Right lobe of liver (tissue), 6 donors: ENCODE results near the gene KCNQ1OT1. TPM values are rescaled to one million over a fixed set of nuclear protein-coding genes. Genes with fewer than 3 reads are reported as not detected.

Experiments used
- ATAC-seq, 4 donors: fragments of 200-7000 bp; cut with Tn5 transposase; one replicate each; pipeline ENCODE4 v1.9.1; 2020; ENCODE audit warnings: mild to moderate bottlenecking in 4 of 4, moderate library complexity in 4 of 4
- DNase-seq, 3 donors: peaks; one replicate each; pipeline ENCODE4 v3.0.0-alpha.2; 2020
- H3K27ac ChIP-seq, 3 donors: fragments of 200-600 bp; one replicate each; pipeline ENCODE4 v1.8.0; 2022
- H3K27me3 ChIP-seq, 2 donors: fragments of 200-600 bp; one replicate each; pipeline ENCODE4 v1.8.0; 2022
- H3K36me3 ChIP-seq, 4 donors: fragments of 200-600 bp; sonication (generic) in 1 of 4; one replicate each; pipeline versions ENCODE4 v1.5.1 to v1.8.0; 2017 to 2022; ENCODE audit warnings: control low read depth in 1 of 4
- H3K4me1 ChIP-seq, 4 donors: fragments of 200-600 bp; sonication (generic) in 1 of 4; one replicate each; pipeline versions ENCODE4 v1.5.1 to v1.8.0; 2017 to 2022; ENCODE audit warnings: control low read depth in 1 of 4
- H3K4me3 ChIP-seq, 3 donors: fragments of 200-600 bp; one replicate each; pipeline ENCODE4 v1.8.0; 2022
- H3K9me3 ChIP-seq, 4 donors: fragments of 200-600 bp; sonication (generic) in 1 of 4; one replicate each; pipeline versions ENCODE4 v1.5.1 to v1.8.0; 2017 to 2022; ENCODE audit warnings: control low read depth in 1 of 4
- POLR2A ChIP-seq: fragments of 450-650 bp; IDR thresholded peaks from one replicate; pipeline ENCODE4 v1.6.1; 2017; ENCODE audit warnings: antibody characterized with exemption, mild to moderate bottlenecking
- WGBS: methylation state at CpG from one replicate; pipeline ENCODE4 v1.1.6; 2018; ENCODE audit warnings: low coverage, low lambda C conversion rate; ENCODE audit not compliant: insufficient coverage; ENCODE audit errors: missing lambda C conversion rate; 5-methylcytosine and 5-hydroxymethylcytosine counted together
- intact Hi-C, 2 donors: fragments of 100-400 bp; cut with DNase I; formaldehyde crosslinking; loops; one replicate each; pipeline versions ENCODE4 v1.11.2 to v1.14.1; 2022
- long read RNA-seq: library from polyadenylated mRNA; unstranded; transcript quantifications from one replicate; pipeline ENCODE4 v2.0.0, GENCODE V29; 2019
- total RNA-seq, 6 experiments: library from RNA; depleted of rRNA in 2 of 6; stranded (reverse); fragments of >200 nt in 2 of 6; fragmentation: NEBNext Ultra II Directional in 3 of 6; extraction: Animal tissue kit (Norgen Biotek cat#: 25700) in 3 of 6; gene quantifications; one replicate each; pipeline versions ENCODE4 v1.1.0 to v1.2.4, GENCODE V29; 2016 to 2023
- TF ChIP-seq, protein P1 (sequence below), 4 donors: fragments of 200-600 bp in 3 of 4; fragments of 450-650 bp in 1 of 4; IDR thresholded peaks; one replicate each; pipeline versions ENCODE4 v1.5.1 to v1.8.0; 2016 to 2022; ENCODE audit warnings: antibody characterized with exemption in 4 of 4, mild to moderate bottlenecking in 2 of 4
- donor health status: DM: no; HTN: yes; CAD: no.
- donor health status: DM: no; HTN: no; CAD: no.
- donor health status: DM: no; HTN: no; CAD: no.
- donor health status: DM: no; HTN: yes; CAD: no.
- donor health status: DM: no; HTN: yes; CAD: no.

Gene KCNQ1OT1
- total RNA-seq: 1 to 10 TPM in 2 of 6 experiments, under 1 TPM in 4; 0.37 to 1.7 (median 0.60) TPM
- long read RNA-seq, full-length matches to known transcripts: 2 of 2 reads
- long read RNA-seq, partial matches to known transcripts: 0 of 2 reads
- long read RNA-seq, other reads (novel, unspliced or antisense): 0 of 2 reads

DNA sequence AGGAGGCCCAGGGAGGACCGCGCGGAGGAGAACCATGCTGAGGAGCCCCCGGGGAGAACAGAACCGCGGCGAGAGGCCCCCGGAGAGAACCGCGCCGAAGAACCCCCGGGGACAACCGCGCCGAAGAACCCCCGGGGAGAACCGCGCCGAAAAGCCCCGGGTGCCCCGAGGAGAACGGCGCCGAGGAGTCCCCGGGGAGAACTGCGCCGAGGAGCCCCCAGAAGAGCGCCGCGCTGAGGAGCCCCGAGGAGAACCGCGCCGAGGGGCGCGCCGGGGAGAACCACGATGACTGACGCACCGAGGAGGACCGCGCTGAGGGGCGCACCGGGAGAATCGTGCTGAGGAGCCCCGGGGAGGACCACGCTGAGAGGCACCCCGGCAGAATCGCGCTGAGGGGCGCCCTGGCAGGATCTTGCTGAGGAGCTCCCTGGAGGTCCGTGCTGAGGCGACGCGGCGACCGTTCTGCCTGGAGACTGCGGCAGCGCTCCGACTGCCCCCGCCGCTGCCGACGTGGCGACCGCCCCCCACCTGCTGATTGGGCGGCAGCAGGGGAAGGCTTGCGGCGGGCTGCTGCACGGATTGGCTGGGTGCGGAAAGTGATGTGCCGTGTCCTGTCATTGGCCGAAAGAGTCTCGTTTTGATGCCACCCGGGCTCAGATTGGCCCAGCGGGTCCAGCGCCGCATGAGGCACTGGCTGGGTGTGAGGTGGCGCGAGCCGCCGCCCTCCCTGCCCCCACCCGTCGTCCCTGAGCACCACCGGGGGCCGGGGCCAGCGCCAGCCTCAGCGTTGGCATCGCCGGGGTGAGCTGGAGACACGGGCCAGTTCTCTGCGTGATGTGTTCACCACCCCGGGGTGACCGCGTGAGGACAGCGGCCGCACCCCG, at the start of gene KCNQ1OT1:
Gene KCNQ1OT1 (minus strand): TSS at position 464 of the 884 bp plus-strand sequence.
- intact Hi-C loops: no loop called here
- Histone ChIP-seq H3K4me3 (peak within 1 kb of the TSS; percentile 60 to 71 (median 71)), H3K9me3 (no peaks in the 10 kb centered on the region), H3K27me3 (no peaks in the 10 kb centered on the region), H3K36me3 (no peaks in the 10 kb centered on the region), H3K4me1 (peaks cover 0 to 7% (median 0%) of the 10 kb centered on the region in 4 donors), H3K27ac (peak within 1 kb of the TSS; percentile 71 to 91 (median 84))
- ATAC-seq: peak; percentile 84 to 91 (median 89)
- peak; percentile 90 to 93 (median 93) for DNase-seq
- TF ChIP-seq POLR2A: peak; percentile 97
- TF ChIP-seq, protein P1, sequence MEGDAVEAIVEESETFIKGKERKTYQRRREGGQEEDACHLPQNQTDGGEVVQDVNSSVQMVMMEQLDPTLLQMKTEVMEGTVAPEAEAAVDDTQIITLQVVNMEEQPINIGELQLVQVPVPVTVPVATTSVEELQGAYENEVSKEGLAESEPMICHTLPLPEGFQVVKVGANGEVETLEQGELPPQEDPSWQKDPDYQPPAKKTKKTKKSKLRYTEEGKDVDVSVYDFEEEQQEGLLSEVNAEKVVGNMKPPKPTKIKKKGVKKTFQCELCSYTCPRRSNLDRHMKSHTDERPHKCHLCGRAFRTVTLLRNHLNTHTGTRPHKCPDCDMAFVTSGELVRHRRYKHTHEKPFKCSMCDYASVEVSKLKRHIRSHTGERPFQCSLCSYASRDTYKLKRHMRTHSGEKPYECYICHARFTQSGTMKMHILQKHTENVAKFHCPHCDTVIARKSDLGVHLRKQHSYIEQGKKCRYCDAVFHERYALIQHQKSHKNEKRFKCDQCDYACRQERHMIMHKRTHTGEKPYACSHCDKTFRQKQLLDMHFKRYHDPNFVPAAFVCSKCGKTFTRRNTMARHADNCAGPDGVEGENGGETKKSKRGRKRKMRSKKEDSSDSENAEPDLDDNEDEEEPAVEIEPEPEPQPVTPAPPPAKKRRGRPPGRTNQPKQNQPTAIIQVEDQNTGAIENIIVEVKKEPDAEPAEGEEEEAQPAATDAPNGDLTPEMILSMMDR (IDR thresholded peaks at IDR 0.05): no peak
- WGBS: 55% methylated on average over 29 of the region's 98 CpGs

DNA sequence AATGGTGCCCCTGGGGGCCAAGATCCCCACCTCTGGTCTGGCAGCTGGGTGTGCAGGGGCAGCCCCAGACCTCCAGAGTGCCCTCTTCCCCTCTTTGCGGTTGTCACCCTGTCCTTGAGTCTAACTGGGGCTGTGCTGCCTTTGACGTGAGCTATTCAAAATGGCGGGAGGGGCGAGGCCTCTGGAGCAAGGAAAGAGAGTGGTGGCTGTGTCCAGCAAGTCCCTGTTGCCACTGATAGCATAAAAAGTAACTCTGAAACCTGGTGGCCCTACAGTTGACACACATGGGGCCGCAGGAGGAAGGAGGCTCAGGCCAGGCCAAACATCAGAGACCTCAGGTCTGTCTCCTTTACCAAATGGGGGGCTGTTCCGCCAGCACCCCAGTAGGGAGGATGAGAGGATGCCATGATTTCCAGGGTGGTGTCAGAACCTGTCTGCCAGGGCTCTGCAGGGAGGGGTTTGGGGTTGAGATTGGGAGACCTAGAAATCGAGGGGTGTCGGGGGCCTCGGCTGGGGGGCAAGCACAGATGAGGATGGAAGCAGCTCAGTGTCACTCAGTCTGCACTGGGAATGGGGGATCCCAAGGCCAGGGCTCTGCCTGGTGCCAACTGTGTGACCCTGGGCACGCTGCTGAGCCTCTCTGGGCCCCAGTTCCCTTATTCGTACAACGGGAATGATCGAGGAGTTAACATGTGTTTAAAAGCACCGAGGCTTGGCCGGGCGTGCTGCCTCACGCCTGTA, 49.2 kb upstream of the KCNQ1OT1 start:
- intact Hi-C loops: no loop called here
- Histone ChIP-seq H3K4me3 (no peak overlapping the region), H3K9me3 (no peaks in the 10 kb centered on the region), H3K27ac (no peak overlapping the region), H3K27me3 (no peaks in the 10 kb centered on the region), H3K36me3 (no peaks in the 10 kb centered on the region), H3K4me1 (no peaks in the 10 kb centered on the region)
- DNase-seq (peak in 2 of 3 donors; percentile 8 to 37), ATAC-seq (no peak)
- WGBS: 100% methylated on average over 3 of the region's 17 CpGs
- TF ChIP-seq, protein P1 (IDR thresholded peaks at IDR 0.05): no peak
- no peak for TF ChIP-seq POLR2A

DNA sequence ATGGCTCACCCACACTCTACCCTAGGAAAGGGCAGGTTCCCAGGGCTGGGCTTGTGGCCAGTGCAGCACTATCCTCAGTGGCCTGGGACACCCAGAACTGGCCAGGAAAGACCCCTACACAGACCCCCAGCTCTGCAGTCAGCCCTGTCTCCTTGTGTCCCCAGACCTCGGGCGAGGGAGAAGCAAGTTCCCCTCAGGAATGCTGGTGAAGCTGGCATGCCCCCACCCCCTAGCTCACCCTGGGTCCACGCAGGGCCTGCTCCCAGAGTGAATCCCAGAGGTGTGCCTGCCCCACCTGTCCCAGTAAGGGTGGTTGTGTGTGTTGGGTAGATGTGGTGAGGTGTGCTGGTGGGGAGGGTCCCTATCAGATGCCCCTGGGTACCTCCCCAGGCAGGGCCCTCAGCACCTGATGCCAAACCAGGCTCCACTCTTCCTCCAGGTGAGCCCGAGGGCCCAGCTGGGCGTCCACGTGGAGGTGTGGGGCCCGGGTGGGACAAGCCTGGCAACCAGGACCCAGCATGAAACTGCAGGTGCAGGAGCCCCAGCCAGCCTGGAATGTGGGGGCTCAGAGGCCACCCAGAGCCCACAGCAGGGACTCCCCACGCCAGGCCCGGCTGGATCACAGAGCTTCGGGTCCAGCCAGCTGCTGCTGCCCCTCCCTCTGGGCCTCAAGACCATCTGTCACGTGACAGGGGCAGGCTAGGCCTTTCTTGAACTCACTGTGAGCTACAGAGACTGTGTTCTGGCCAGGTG, 48.4 kb upstream of the KCNQ1OT1 start:
- Histone ChIP-seq H3K36me3 (no peaks in the 10 kb centered on the region), H3K4me3 (no peak overlapping the region), H3K27ac (no peak overlapping the region), H3K4me1 (no peaks in the 10 kb centered on the region), H3K27me3 (no peaks in the 10 kb centered on the region), H3K9me3 (no peaks in the 10 kb centered on the region)
- DNase-seq: peak in 2 of 3 donors; percentile 9 to 40
- ATAC-seq: no peak
- TF ChIP-seq, protein P1 (IDR thresholded peaks at IDR 0.05): no peak
- TF ChIP-seq POLR2A: no peak
- WGBS: no CpG with 5 or more reads among the region's 11 CpGs
- intact Hi-C loops: no loop called here
